ENCODE results near the gene RALA. TPM values are rescaled to one million over a fixed set of nuclear protein-coding genes. Genes with fewer than 3 reads are reported as not detected.

RALA gene
- total RNA-seq, result 10 to 100 TPM; 16.7 to 25.0 (median 18.7) TPM

GRCh38 chr7:39623047-39623731 is at the start of gene RALA:
Gene RALA, plus strand, starts transcription at chr7:39623572. Its CDS starts 63,096 bp downstream, at chr7:39686668.
- Histone ChIP-seq H3K4me3 (peak within 1 kb of the TSS; percentile 72 to 95 (median 79)), H3K9me3 (no peaks in the 10 kb centered on the region), H3K36me3 (no peaks in the 10 kb centered on the region), H3K4me1 (peaks cover 0 to 18% of the 10 kb centered on the region in 2 donors), H3K27ac (peak within 1 kb of the TSS; percentile 95), H3K27me3 (no peaks in the 10 kb centered on the region)
- peak; percentile 89 to 90 for DNase-seq (ENCODE audit: low spot score in 2 of 2)
- TF ChIP-seq, protein P1, sequence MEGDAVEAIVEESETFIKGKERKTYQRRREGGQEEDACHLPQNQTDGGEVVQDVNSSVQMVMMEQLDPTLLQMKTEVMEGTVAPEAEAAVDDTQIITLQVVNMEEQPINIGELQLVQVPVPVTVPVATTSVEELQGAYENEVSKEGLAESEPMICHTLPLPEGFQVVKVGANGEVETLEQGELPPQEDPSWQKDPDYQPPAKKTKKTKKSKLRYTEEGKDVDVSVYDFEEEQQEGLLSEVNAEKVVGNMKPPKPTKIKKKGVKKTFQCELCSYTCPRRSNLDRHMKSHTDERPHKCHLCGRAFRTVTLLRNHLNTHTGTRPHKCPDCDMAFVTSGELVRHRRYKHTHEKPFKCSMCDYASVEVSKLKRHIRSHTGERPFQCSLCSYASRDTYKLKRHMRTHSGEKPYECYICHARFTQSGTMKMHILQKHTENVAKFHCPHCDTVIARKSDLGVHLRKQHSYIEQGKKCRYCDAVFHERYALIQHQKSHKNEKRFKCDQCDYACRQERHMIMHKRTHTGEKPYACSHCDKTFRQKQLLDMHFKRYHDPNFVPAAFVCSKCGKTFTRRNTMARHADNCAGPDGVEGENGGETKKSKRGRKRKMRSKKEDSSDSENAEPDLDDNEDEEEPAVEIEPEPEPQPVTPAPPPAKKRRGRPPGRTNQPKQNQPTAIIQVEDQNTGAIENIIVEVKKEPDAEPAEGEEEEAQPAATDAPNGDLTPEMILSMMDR (IDR thresholded peaks at IDR 0.05), result no peak
- TF ChIP-seq POLR2A (IDR thresholded peaks at IDR 0.05), result peak; percentile 76
- TF ChIP-seq POLR2AphosphoS5 (IDR thresholded peaks at IDR 0.05), result peak; percentile 60 to 81 (median 65)
- intact Hi-C loops (cut with DNase I; ENCODE audit: low total_unique reads), result no loop called here

GRCh38 chr7:39574673-39575349 is 48.6 kb upstream of the RALA start:
- Histone ChIP-seq H3K36me3 (peaks cover 11% of the 10 kb centered on the region), H3K4me1 (no peaks in the 10 kb centered on the region), H3K27me3 (no peaks in the 10 kb centered on the region), H3K9me3 (no peaks in the 10 kb centered on the region), H3K4me3 (no peak overlapping the region), H3K27ac (no peak overlapping the region)
- TF ChIP-seq POLR2AphosphoS5 (IDR thresholded peaks at IDR 0.05) (no peak), POLR2A (IDR thresholded peaks at IDR 0.05) (no peak)
- TF ChIP-seq, protein P1 (IDR thresholded peaks at IDR 0.05), result no peak
- DNase-seq (ENCODE audit: low spot score in 2 of 2), result no peak
- intact Hi-C loops (cut with DNase I; ENCODE audit: low total_unique reads), result no loop called here

DNA sequence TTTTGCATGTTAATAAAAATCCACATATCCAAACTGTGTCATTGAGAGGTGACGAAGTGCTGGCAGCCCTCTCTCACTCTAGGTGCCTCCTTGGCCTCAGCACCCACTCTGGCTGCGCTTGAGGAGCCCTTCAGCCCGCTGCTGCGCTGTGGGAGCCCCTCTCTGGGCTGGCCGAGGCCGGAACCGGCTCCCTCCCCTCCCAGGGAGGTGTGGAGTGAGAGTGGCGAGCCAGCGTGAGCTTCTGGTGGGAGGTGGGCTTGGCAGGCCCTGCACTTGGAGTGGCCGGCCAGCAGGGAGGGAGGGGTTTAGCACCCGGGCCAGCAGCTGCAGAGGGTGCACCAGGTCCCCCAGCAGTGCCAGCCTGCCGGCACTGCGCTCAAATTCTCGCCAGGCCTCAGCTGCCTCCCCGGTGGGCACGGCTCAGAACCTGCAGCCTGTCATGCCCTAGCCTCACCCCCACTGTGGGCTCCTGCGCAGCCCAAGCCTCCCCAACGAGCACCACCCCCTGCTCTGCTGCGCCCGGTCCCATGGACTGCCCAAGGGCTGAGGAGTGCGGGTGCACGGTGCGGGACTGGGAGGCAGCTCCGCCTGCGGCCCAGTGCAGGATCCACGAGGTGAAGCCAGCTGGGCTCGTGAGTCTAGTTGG is 46.0 kb upstream of the RALA start:
- intact Hi-C loops (cut with DNase I; ENCODE audit: low total_unique reads), result no loop called here
- no peaks in the 10 kb centered on the region for H3K4me1 ChIP-seq
- TF ChIP-seq POLR2A (IDR thresholded peaks at IDR 0.05) (no peak), POLR2AphosphoS5 (IDR thresholded peaks at IDR 0.05) (no peak)
- TF ChIP-seq, protein P1 (IDR thresholded peaks at IDR 0.05), result no peak
- no peak overlapping the region for H3K27ac ChIP-seq
- peaks cover 9% of the 10 kb centered on the region for H3K36me3 ChIP-seq
- no peak for DNase-seq (ENCODE audit: low spot score in 2 of 2)
- no peak overlapping the region for H3K4me3 ChIP-seq
- no peaks in the 10 kb centered on the region for H3K9me3 ChIP-seq
- H3K27me3 ChIP-seq, result no peaks in the 10 kb centered on the region

DNA sequence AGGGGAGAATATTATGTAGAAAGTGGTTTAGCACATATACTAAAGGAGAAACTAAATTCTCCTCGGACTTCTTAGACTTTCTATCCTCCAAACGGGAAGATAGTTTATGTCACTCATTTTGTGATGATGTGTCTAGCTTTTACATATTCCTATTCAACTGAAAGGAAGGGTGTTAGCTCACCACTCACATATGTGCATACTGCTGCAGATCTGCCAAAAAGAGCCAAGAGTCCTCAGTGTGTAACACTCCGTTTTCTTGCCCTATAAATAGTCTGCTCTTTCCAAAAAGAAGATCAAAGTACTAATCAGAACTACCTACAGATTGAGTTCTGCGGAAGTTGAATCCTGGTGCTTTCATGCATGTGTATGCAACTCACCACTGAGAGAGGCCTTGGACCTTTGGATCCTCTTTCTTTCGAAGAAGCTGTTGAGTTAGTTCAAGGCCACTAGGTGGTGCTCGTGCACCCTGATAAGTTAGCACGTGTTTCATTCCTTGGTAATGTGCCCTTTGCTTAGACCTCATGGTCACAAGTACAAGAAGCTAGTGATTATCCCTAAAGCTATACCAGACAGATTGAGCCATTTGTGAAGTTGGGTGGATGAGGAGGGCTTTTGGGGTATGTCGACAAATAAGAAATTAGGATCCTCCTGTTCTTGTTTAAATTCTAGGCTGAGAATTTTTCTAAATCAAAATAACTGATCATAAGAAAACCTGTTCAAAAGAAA is 43.1 kb upstream of the RALA start:
- Histone ChIP-seq H3K4me1 (no peaks in the 10 kb centered on the region), H3K4me3 (no peak overlapping the region), H3K27ac (no peak overlapping the region), H3K27me3 (no peaks in the 10 kb centered on the region), H3K36me3 (no peaks in the 10 kb centered on the region), H3K9me3 (no peaks in the 10 kb centered on the region)
- peak; percentile 55 to 64 for DNase-seq (ENCODE audit: low spot score in 2 of 2)
- intact Hi-C loops (cut with DNase I; ENCODE audit: low total_unique reads), result loop anchor here (5.0 kb wide), 1 partner anchor 162 kb away; no protein-coding TSS in a partner anchor
- TF ChIP-seq POLR2A (IDR thresholded peaks at IDR 0.05) (no peak), POLR2AphosphoS5 (IDR thresholded peaks at IDR 0.05) (peak in 1 of 3 donors; percentile 61)
- TF ChIP-seq, protein P1 (IDR thresholded peaks at IDR 0.05), result peak; percentile 68 to 87 (median 86)
